ENCODE measurements around the gene SLC30A2.

The SLC30A2 gene

GRCh38 chr1:25991937-25992688 lies 53.8 kb downstream of the SLC30A2 start:
- H3K27me3 ChIP-seq (ENCODE audit: insufficient read depth, low read length): no peaks in the 10 kb centered on the region
- no peak overlapping the region for H3K27ac ChIP-seq (ENCODE audit: low read depth, low read length, poor library complexity, severe bottlenecking)
- no peaks in the 10 kb centered on the region for H4K20me1 ChIP-seq (ENCODE audit: insufficient read depth, low read length)
- no peaks in the 10 kb centered on the region for H3K9me3 ChIP-seq (ENCODE audit: low read length)
- H3K9ac ChIP-seq (ENCODE audit: low read length): no peak overlapping the region
- H3K4me2 ChIP-seq (ENCODE audit: low read length): no peak overlapping the region
- no peaks in the 10 kb centered on the region for H3K9me2 ChIP-seq (ENCODE audit: low read depth, low read length)
- no peaks in the 10 kb centered on the region for H3K36me3 ChIP-seq (ENCODE audit: insufficient read depth, low read length)
- no peak overlapping the region for H2AFZ ChIP-seq (ENCODE audit: low read length)
- H3F3A ChIP-seq (ENCODE audit: insufficient read depth, low read length): no peaks in the 10 kb centered on the region
- no peak overlapping the region for H3K4me3 ChIP-seq (ENCODE audit: low read depth, low read length, poor library complexity, severe bottlenecking)
- H3K4me1 ChIP-seq (ENCODE audit: insufficient read depth, low read length, severe bottlenecking): peaks cover 27% of the 10 kb centered on the region
- no peaks in the 10 kb centered on the region for H3K79me2 ChIP-seq (ENCODE audit: insufficient read depth, low read length)
- TF ChIP-seq EZH2 (IDR thresholded peaks at IDR 0.05; ENCODE audit: borderline replicate concordance, low read length): no peak
- TF ChIP-seq CTCF (IDR thresholded peaks at IDR 0.05; ENCODE audit: low read length): no peak

- Histone ChIP-seq H3K4me2 (ENCODE audit: low read length) (no peak overlapping the region), H3K9me2 (ENCODE audit: low read depth, low read length) (no peaks in the 10 kb centered on the region), H3K9ac (ENCODE audit: low read length) (no peak overlapping the region), H3K27me3 (ENCODE audit: insufficient read depth, low read length) (no peaks in the 10 kb centered on the region), H3K4me1 (ENCODE audit: insufficient read depth, low read length, severe bottlenecking) (peaks cover 19% of the 10 kb centered on the region), H2AFZ (ENCODE audit: low read length) (no peak overlapping the region), H4K20me1 (ENCODE audit: insufficient read depth, low read length) (no peaks in the 10 kb centered on the region), H3K36me3 (ENCODE audit: insufficient read depth, low read length) (peaks cover 4% of the 10 kb centered on the region; the same call in 1 of the 2 replicates), H3K4me3 (ENCODE audit: low read depth, low read length, poor library complexity, severe bottlenecking) (no peak overlapping the region), H3K79me2 (ENCODE audit: insufficient read depth, low read length) (no peaks in the 10 kb centered on the region), H3K27ac (ENCODE audit: low read depth, low read length, poor library complexity, severe bottlenecking) (no peak overlapping the region), H3K9me3 (ENCODE audit: low read length) (no peaks in the 10 kb centered on the region), H3F3A (ENCODE audit: insufficient read depth, low read length) (no peaks in the 10 kb centered on the region)
- TF ChIP-seq EZH2 (IDR thresholded peaks at IDR 0.05; ENCODE audit: borderline replicate concordance, low read length) (no peak), CTCF (IDR thresholded peaks at IDR 0.05; ENCODE audit: low read length) (no peak)
These were observed 55.1 kb downstream of the SLC30A2 start for GRCh38 chr1:25990702-25991395.

GRCh38 chr1:25990251-25990650 lies 55.7 kb downstream of the SLC30A2 start:
- Histone ChIP-seq H3K4me1 (ENCODE audit: insufficient read depth, low read length, severe bottlenecking) (peaks cover 19% of the 10 kb centered on the region), H3K9me2 (ENCODE audit: low read depth, low read length) (no peaks in the 10 kb centered on the region), H3K27me3 (ENCODE audit: insufficient read depth, low read length) (no peaks in the 10 kb centered on the region), H3K9ac (ENCODE audit: low read length) (no peak overlapping the region), H3K9me3 (ENCODE audit: low read length) (no peaks in the 10 kb centered on the region), H2AFZ (ENCODE audit: low read length) (no peak overlapping the region), H3K36me3 (ENCODE audit: insufficient read depth, low read length) (peaks cover 10% of the 10 kb centered on the region; the same call in 1 of the 2 replicates), H3K4me2 (ENCODE audit: low read length) (no peak overlapping the region), H4K20me1 (ENCODE audit: insufficient read depth, low read length) (no peaks in the 10 kb centered on the region), H3K27ac (ENCODE audit: low read depth, low read length, poor library complexity, severe bottlenecking) (no peak overlapping the region), H3K79me2 (ENCODE audit: insufficient read depth, low read length) (no peaks in the 10 kb centered on the region), H3K4me3 (ENCODE audit: low read depth, low read length, poor library complexity, severe bottlenecking) (no peak overlapping the region), H3F3A (ENCODE audit: insufficient read depth, low read length) (no peaks in the 10 kb centered on the region)
- no peak for TF ChIP-seq EZH2 (IDR thresholded peaks at IDR 0.05; ENCODE audit: borderline replicate concordance, low read length)
- no peak for TF ChIP-seq CTCF (IDR thresholded peaks at IDR 0.05; ENCODE audit: low read length)

All from OCI-LY1 (cell line).